ENCODE results near the gene ZSCAN29. TPM values are rescaled to one million over a fixed set of nuclear protein-coding genes. Genes with fewer than 3 reads are reported as not detected.

ZSCAN29 gene
- polyA plus RNA-seq, 1 donor (not counting 4 experiments of a cell fraction or from before 2014, with no cell fraction given) = 9.7 TPM

DNA sequence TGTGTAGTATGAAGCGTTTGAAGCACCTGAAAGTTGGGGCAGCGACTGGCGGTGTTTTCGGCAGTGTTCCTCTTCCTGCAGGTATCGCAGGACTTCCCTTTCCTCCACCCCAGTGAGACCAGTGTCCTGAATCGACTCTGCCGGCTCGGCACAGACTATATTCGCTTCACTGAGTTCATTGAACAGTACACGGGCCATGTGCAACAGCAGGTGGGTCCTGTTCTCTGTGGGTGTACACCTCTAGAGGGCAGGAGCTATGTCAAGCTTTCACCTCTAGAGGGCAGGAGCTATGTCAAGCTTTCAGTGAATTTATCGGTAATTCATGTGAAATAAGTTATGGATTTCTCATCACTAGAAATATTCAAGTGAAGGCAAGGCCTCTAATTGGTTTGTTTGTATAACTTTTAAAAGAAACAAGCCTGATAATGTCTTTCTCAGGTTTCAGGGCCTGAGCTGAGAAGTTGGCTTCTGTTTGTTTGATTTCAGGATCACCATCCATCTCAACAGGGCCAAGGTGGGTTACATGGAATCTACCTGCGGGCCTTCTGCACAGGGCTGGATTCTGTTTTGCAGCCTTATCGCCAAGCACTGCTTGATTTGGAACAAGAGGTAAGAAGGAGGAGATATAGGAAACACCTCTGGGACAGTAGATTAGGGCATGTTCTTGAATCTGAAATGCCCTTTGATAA is 5.3 kb upstream of the ZSCAN29 start:
- Histone ChIP-seq H3K4me2 (ENCODE audit: control insufficient read depth, extremely low read depth, insufficient read depth, low read depth, low read length) (no peak overlapping the region), H3K9me3 (ENCODE audit: control insufficient read depth, low read depth, low read length) (no peaks in the 10 kb centered on the region), H3K9ac (ENCODE audit: control insufficient read depth, extremely low read depth, insufficient read depth, low read length) (no peak overlapping the region), H3K4me1 (ENCODE audit: control insufficient read depth, extremely low read depth, insufficient read depth, low read length) (peaks cover 10% of the 10 kb centered on the region), H3K9me1 (ENCODE audit: control insufficient read depth, extremely low read depth, insufficient read depth, low read length) (no peaks in the 10 kb centered on the region), H3K4me3 (ENCODE audit: control insufficient read depth in 2 of 3, extremely low read depth in 1 of 3, insufficient read depth in 2 of 3, low read depth in 1 of 3, low read length in 3 of 3) (no peak overlapping the region), H3K27ac (ENCODE audit: control insufficient read depth, insufficient read depth, low read length) (no peak overlapping the region), H3K36me3 (ENCODE audit: control insufficient read depth in 2 of 2, extremely low read depth in 1 of 2, insufficient read depth in 2 of 2, low read length in 2 of 2) (peaks cover 0 to 16% of the 10 kb centered on the region in 2 experiments), H4K20me1 (ENCODE audit: control insufficient read depth, extremely low read depth, insufficient read depth, low read length) (peaks cover 4% of the 10 kb centered on the region), H3K79me2 (ENCODE audit: control insufficient read depth, insufficient read depth, low read length) (peaks cover 26% of the 10 kb centered on the region), H2AFZ (ENCODE audit: control insufficient read depth, low read length) (no peak overlapping the region), H3K27me3 (ENCODE audit: control insufficient read depth, extremely low read depth, insufficient read depth, low read length) (no peaks in the 10 kb centered on the region)
- DNase-seq (ENCODE audit: low read depth, low spot score) (no peak), FAIRE-seq (peak; percentile 70)
- TF ChIP-seq EZH2 (IDR thresholded peaks at IDR 0.05; ENCODE audit: low read length) = no peak
- TF ChIP-seq, protein P1, sequence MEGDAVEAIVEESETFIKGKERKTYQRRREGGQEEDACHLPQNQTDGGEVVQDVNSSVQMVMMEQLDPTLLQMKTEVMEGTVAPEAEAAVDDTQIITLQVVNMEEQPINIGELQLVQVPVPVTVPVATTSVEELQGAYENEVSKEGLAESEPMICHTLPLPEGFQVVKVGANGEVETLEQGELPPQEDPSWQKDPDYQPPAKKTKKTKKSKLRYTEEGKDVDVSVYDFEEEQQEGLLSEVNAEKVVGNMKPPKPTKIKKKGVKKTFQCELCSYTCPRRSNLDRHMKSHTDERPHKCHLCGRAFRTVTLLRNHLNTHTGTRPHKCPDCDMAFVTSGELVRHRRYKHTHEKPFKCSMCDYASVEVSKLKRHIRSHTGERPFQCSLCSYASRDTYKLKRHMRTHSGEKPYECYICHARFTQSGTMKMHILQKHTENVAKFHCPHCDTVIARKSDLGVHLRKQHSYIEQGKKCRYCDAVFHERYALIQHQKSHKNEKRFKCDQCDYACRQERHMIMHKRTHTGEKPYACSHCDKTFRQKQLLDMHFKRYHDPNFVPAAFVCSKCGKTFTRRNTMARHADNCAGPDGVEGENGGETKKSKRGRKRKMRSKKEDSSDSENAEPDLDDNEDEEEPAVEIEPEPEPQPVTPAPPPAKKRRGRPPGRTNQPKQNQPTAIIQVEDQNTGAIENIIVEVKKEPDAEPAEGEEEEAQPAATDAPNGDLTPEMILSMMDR (optimal IDR thresholded peaks at IDR 0.05 in 1 of 3, IDR thresholded peaks at IDR 0.05 in 1 of 3, conservative IDR thresholded peaks at IDR 0.05 in 1 of 3; ENCODE audit: extremely low read depth in 1 of 3, insufficient read depth in 2 of 3, low read length in 3 of 3) = peak; percentile 66 to 88 (median 79)
- dilution Hi-C loops (cut with MboI; ENCODE audit: extremely low pct_ligation_motif_present, low sequenced_read_pairs) = no loop called here

DNA sequence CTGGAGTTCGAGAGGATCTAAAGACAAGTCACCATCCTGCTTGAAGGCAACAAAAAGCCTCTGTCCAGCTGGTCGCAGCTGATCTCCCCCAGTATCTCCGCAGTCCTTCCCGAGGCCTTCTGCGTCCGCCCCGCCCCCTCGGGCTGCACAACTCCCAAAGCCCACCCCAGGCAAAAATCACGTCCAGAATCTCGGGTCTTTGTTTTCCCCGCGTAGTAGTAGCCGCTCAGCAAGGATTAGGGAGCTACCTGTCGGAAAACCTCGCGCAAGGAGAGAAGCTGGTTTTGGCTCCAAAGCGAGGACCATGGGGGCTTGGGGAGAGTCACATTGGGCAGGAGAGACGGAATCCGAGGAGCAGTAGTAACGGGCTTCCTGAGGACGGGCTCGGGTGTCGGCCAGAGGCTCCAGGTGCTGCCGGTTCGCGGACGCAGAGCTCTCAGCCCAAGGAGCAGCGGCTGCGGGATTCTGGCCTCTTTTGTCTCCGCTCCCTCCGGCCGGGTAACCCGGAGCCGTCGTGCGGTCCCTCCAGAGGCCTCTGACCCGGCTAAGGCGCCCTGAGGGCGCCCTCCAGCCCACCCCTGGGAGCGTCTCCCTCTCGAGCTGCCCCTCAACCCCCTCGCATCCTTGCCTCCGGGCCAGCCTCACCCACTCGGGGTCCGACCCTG is 401 bp downstream of the ZSCAN29 start:
- peak overlapping the region; percentile 90 for H2AFZ ChIP-seq (ENCODE audit: control insufficient read depth, low read length)
- H3K79me2 ChIP-seq (ENCODE audit: control insufficient read depth, insufficient read depth, low read length) = peaks cover 48% of the 10 kb centered on the region
- no peaks in the 10 kb centered on the region for H3K9me3 ChIP-seq (ENCODE audit: control insufficient read depth, low read depth, low read length)
- H3K4me2 ChIP-seq (ENCODE audit: control insufficient read depth, extremely low read depth, insufficient read depth, low read depth, low read length) = peak overlapping the region; percentile 86
- H4K20me1 ChIP-seq (ENCODE audit: control insufficient read depth, extremely low read depth, insufficient read depth, low read length) = no peaks in the 10 kb centered on the region
- H3K9ac ChIP-seq (ENCODE audit: control insufficient read depth, extremely low read depth, insufficient read depth, low read length) = peak overlapping the region; percentile 86
- FAIRE-seq = no peak
- peaks cover 14% of the 10 kb centered on the region for H3K4me1 ChIP-seq (ENCODE audit: control insufficient read depth, extremely low read depth, insufficient read depth, low read length)
- DNase-seq (ENCODE audit: low read depth, low spot score) = no peak
- H3K36me3 ChIP-seq (ENCODE audit: control insufficient read depth in 2 of 2, extremely low read depth in 1 of 2, insufficient read depth in 2 of 2, low read length in 2 of 2) = peaks cover 11 to 20% of the 10 kb centered on the region in 2 experiments
- H3K27ac ChIP-seq (ENCODE audit: control insufficient read depth, insufficient read depth, low read length) = peak overlapping the region; percentile 56
- dilution Hi-C loops (cut with MboI; ENCODE audit: extremely low pct_ligation_motif_present, low sequenced_read_pairs) = no loop called here
- H3K27me3 ChIP-seq (ENCODE audit: control insufficient read depth, extremely low read depth, insufficient read depth, low read length) = no peaks in the 10 kb centered on the region
- no peak for TF ChIP-seq EZH2 (IDR thresholded peaks at IDR 0.05; ENCODE audit: low read length)
- TF ChIP-seq, protein P1 (optimal IDR thresholded peaks at IDR 0.05 in 1 of 3, IDR thresholded peaks at IDR 0.05 in 1 of 3, conservative IDR thresholded peaks at IDR 0.05 in 1 of 3; ENCODE audit: extremely low read depth in 1 of 3, insufficient read depth in 2 of 3, low read length in 3 of 3) = no peak
- H3K4me3 ChIP-seq (ENCODE audit: control insufficient read depth in 2 of 3, extremely low read depth in 1 of 3, insufficient read depth in 2 of 3, low read depth in 1 of 3, low read length in 3 of 3) = peak overlapping the region; percentile 92 to 96 (median 93)
- no peaks in the 10 kb centered on the region for H3K9me1 ChIP-seq (ENCODE audit: control insufficient read depth, extremely low read depth, insufficient read depth, low read length)

All from keratinocyte (primary cell).